Measurements from ENCODE around the gene STXBP1.

The STXBP1 gene

DNA sequence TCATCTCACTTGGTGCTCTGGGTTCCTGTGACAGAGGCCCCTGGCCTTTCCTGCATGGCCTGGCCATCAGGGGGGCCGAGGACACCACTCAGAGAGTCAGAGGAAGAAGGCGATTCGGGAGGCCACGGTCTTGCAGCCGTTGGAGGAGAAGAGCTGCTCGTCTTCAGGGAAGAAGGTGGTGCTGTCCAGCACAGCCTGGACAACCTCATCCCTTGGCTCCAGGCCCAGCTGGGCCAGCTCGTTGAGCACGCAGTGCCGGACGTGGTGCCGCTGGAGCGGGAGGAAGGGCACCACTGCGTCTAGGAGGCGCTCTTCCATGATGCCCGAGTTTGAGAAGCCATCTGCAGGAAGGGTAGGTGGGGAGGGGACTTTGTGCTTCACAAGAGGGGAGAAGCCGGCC, 119.9 kb downstream of the STXBP1 start:
- no peak overlapping the region for H3K27ac ChIP-seq (ENCODE audit: low read length)
- no peaks in the 10 kb centered on the region for H4K20me1 ChIP-seq (ENCODE audit: insufficient read depth, low read length)

GRCh38 chr9:127732444-127732843, 120.4 kb downstream of the STXBP1 start:
- H2AFZ ChIP-seq (ENCODE audit: low read depth, low read length) = no peak overlapping the region
- H3K36me3 ChIP-seq (replicated peaks; ENCODE audit: low read depth, low read length) = no peaks in the 10 kb centered on the region
- no peaks in the 10 kb centered on the region for H4K20me1 ChIP-seq (ENCODE audit: insufficient read depth, low read length)
- H3K27ac ChIP-seq (ENCODE audit: low read length) = no peak overlapping the region
- TF ChIP-seq, protein P1, sequence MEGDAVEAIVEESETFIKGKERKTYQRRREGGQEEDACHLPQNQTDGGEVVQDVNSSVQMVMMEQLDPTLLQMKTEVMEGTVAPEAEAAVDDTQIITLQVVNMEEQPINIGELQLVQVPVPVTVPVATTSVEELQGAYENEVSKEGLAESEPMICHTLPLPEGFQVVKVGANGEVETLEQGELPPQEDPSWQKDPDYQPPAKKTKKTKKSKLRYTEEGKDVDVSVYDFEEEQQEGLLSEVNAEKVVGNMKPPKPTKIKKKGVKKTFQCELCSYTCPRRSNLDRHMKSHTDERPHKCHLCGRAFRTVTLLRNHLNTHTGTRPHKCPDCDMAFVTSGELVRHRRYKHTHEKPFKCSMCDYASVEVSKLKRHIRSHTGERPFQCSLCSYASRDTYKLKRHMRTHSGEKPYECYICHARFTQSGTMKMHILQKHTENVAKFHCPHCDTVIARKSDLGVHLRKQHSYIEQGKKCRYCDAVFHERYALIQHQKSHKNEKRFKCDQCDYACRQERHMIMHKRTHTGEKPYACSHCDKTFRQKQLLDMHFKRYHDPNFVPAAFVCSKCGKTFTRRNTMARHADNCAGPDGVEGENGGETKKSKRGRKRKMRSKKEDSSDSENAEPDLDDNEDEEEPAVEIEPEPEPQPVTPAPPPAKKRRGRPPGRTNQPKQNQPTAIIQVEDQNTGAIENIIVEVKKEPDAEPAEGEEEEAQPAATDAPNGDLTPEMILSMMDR (IDR thresholded peaks at IDR 0.05; ENCODE audit: low read depth, low read length) = no peak
- H3K9me3 ChIP-seq (ENCODE audit: insufficient read depth, low read length) = no peaks in the 10 kb centered on the region
- no peak overlapping the region for H3K4me2 ChIP-seq (ENCODE audit: low read length)
- H3K4me3 ChIP-seq (ENCODE audit: low read length) = no peak overlapping the region
- no peak overlapping the region for H3K9ac ChIP-seq (ENCODE audit: low read length)
- no peaks in the 10 kb centered on the region for H3K79me2 ChIP-seq (ENCODE audit: low read length)
- no peaks in the 10 kb centered on the region for H3K27me3 ChIP-seq (ENCODE audit: low read depth, low read length)
- peaks cover 13% of the 10 kb centered on the region for H3K4me1 ChIP-seq (ENCODE audit: low read length)

More for the DNA sequence above, 119.9 kb downstream of the STXBP1 start:
- no peak overlapping the region for H3K9ac ChIP-seq (ENCODE audit: low read length)
- TF ChIP-seq EZH2phosphoT487 (IDR thresholded peaks at IDR 0.05; ENCODE audit: low read depth) = no peak
- TF ChIP-seq, protein P1 (IDR thresholded peaks at IDR 0.05; ENCODE audit: low read depth, low read length) = no peak
- H3K4me3 ChIP-seq (ENCODE audit: low read length) = no peak overlapping the region
- no peaks in the 10 kb centered on the region for H3K79me2 ChIP-seq (ENCODE audit: low read length)
- H3K27me3 ChIP-seq (ENCODE audit: low read depth, low read length) = no peaks in the 10 kb centered on the region
- H2AFZ ChIP-seq (ENCODE audit: low read depth, low read length) = no peak overlapping the region
- peaks cover 13% of the 10 kb centered on the region for H3K4me1 ChIP-seq (ENCODE audit: low read length)
- no peaks in the 10 kb centered on the region for H3K9me3 ChIP-seq (ENCODE audit: insufficient read depth, low read length)
- H3K4me2 ChIP-seq (ENCODE audit: low read length) = no peak overlapping the region
- no peaks in the 10 kb centered on the region for H3K36me3 ChIP-seq (replicated peaks; ENCODE audit: low read depth, low read length)

- H3K27ac ChIP-seq (ENCODE audit: low read length) = no peak overlapping the region
- H3K36me3 ChIP-seq (replicated peaks; ENCODE audit: low read depth, low read length) = peaks cover 5% of the 10 kb centered on the region
- H3K9me3 ChIP-seq (ENCODE audit: insufficient read depth, low read length) = no peaks in the 10 kb centered on the region
- H3K4me1 ChIP-seq (ENCODE audit: low read length) = peaks cover 13% of the 10 kb centered on the region
- H4K20me1 ChIP-seq (ENCODE audit: insufficient read depth, low read length) = no peaks in the 10 kb centered on the region
- TF ChIP-seq, protein P1 (IDR thresholded peaks at IDR 0.05; ENCODE audit: low read depth, low read length) = no peak
- no peak for TF ChIP-seq EZH2phosphoT487 (IDR thresholded peaks at IDR 0.05; ENCODE audit: low read depth)
- H3K4me2 ChIP-seq (ENCODE audit: low read length) = no peak overlapping the region
- H3K27me3 ChIP-seq (ENCODE audit: low read depth, low read length) = no peaks in the 10 kb centered on the region
- no peak overlapping the region for H2AFZ ChIP-seq (ENCODE audit: low read depth, low read length)
- H3K9ac ChIP-seq (ENCODE audit: low read length) = no peak overlapping the region
- H3K79me2 ChIP-seq (ENCODE audit: low read length) = no peaks in the 10 kb centered on the region
- no peak overlapping the region for H3K4me3 ChIP-seq (ENCODE audit: low read length)
These were observed 121.5 kb downstream of the STXBP1 start for GRCh38 chr9:127733614-127734013.

- Histone ChIP-seq H3K4me1 (ENCODE audit: low read length) (peaks cover 13% of the 10 kb centered on the region), H3K27ac (ENCODE audit: low read length) (no peak overlapping the region), H2AFZ (ENCODE audit: low read depth, low read length) (no peak overlapping the region), H3K9me3 (ENCODE audit: insufficient read depth, low read length) (no peaks in the 10 kb centered on the region), H3K27me3 (ENCODE audit: low read depth, low read length) (no peaks in the 10 kb centered on the region), H4K20me1 (ENCODE audit: insufficient read depth, low read length) (no peaks in the 10 kb centered on the region), H3K4me3 (ENCODE audit: low read length) (peak overlapping the region; percentile 84), H3K79me2 (ENCODE audit: low read length) (no peaks in the 10 kb centered on the region), H3K4me2 (ENCODE audit: low read length) (peak overlapping the region; percentile 72), H3K9ac (ENCODE audit: low read length) (peak overlapping the region; percentile 71; the same call in 1 of the 2 replicates), H3K36me3 (replicated peaks; ENCODE audit: low read depth, low read length) (peaks cover 9% of the 10 kb centered on the region)
- TF ChIP-seq EZH2phosphoT487 (IDR thresholded peaks at IDR 0.05; ENCODE audit: low read depth) = no peak
- TF ChIP-seq, protein P1 (IDR thresholded peaks at IDR 0.05; ENCODE audit: low read depth, low read length) = no peak
These were observed 122.2 kb downstream of the STXBP1 start for GRCh38 chr9:127734247-127734746.
